Loucy (cell line): ENCODE data around the gene MAML3.

ENCODE experiments used
- H2AFZ ChIP-seq: fragments of 200-600 bp; sonication (generic); 2 replicates; pipeline ENCODE4 v1.6.0; 2016; ENCODE audit warnings: antibody characterized with exemption, mild to moderate bottlenecking, low read length, moderate library complexity
- H3F3A ChIP-seq: fragments of 200-600 bp; 2 replicates; pipeline ENCODE4 v1.6.0; 2016; ENCODE audit warnings: antibody characterized with exemption, low read depth, mild to moderate bottlenecking
- H3K27me3 ChIP-seq: fragments of 200-600 bp; sonication (generic); 2 replicates; pipeline ENCODE4 v1.6.1; 2014; ENCODE audit warnings: low read length, mild to moderate bottlenecking; ENCODE audit not compliant: insufficient read depth, poor library complexity, severe bottlenecking
- H3K36me3 ChIP-seq: fragments of 200-600 bp; sonication (generic); 2 replicates; pipeline ENCODE4 v1.6.1; 2016; ENCODE audit warnings: low read length; ENCODE audit not compliant: insufficient read depth
- H3K4me1 ChIP-seq: fragments of 200-600 bp; sonication (generic); 2 replicates; pipeline ENCODE4 v1.5.1; 2014; ENCODE audit warnings: low read length, mild to moderate bottlenecking; ENCODE audit not compliant: insufficient read depth, poor library complexity, severe bottlenecking
- H3K4me2 ChIP-seq: fragments of 200-600 bp; sonication (generic); 2 replicates; pipeline ENCODE4 v1.6.0; 2014; ENCODE audit warnings: antibody characterized with exemption, low read length, low read depth, mild to moderate bottlenecking; ENCODE audit not compliant: poor library complexity, severe bottlenecking
- H3K4me3 ChIP-seq: fragments of 200-600 bp; sonication (generic); 2 replicates; pipeline ENCODE4 v1.5.1; 2014; ENCODE audit warnings: low read length, mild to moderate bottlenecking, mixed read lengths; ENCODE audit not compliant: poor library complexity, severe bottlenecking
- H3K79me2 ChIP-seq: fragments of 200-600 bp; sonication (generic); 2 replicates; pipeline ENCODE4 v1.6.1; 2014; ENCODE audit warnings: low read length; ENCODE audit not compliant: insufficient read depth
- H3K9ac ChIP-seq: fragments of 200-600 bp; sonication (generic); 2 replicates; pipeline ENCODE4 v1.6.0; 2014; ENCODE audit warnings: mild to moderate bottlenecking, low read depth, low read length, moderate library complexity; ENCODE audit not compliant: poor library complexity, severe bottlenecking
- H3K9me2 ChIP-seq: fragments of 200-600 bp; sonication (generic); replicated peaks from 2 replicates; pipeline ENCODE4 v1.6.1; 2016; ENCODE audit warnings: low read depth, low read length, mixed read lengths
- H3K9me3 ChIP-seq: fragments of 200-600 bp; sonication (generic); 2 replicates; pipeline ENCODE4 v1.6.1; 2014; ENCODE audit warnings: mild to moderate bottlenecking, antibody characterized with exemption, low read length, low read depth; ENCODE audit not compliant: insufficient read depth
- H4K20me1 ChIP-seq: fragments of 200-600 bp; sonication (generic); 2 replicates; pipeline ENCODE4 v1.6.0; 2014; ENCODE audit warnings: antibody characterized with exemption, low read length, mild to moderate bottlenecking; ENCODE audit not compliant: insufficient read depth, poor library complexity, severe bottlenecking
- CTCF ChIP-seq: fragments of 200-600 bp; sonication (generic); conservative IDR thresholded peaks from 2 replicates; pipeline ENCODE4 v1.5.1; 2014; ENCODE audit warnings: mild to moderate bottlenecking, antibody characterized with exemption, low read length
- EZH2phosphoT487 ChIP-seq: fragments of 200-600 bp; IDR thresholded peaks from 2 replicates; pipeline ENCODE4 v1.6.1; 2018; ENCODE audit warnings: antibody characterized with exemption, mild to moderate bottlenecking, moderate library complexity, borderline replicate concordance

MAML3 gene

GRCh38 chr4:140076307-140076706 lies 77.7 kb downstream of the MAML3 start:
- Histone ChIP-seq H3K4me1 (peaks cover 64% of the 10 kb centered on the region), H4K20me1 (peaks cover 2% of the 10 kb centered on the region), H2AFZ (no peak overlapping the region), H3K79me2 (peaks cover 71% of the 10 kb centered on the region), H3K9me2 (no peaks in the 10 kb centered on the region), H3K4me2 (peak overlapping the region; percentile 86), H3K9ac (peak overlapping the region; percentile 58), H3K36me3 (no peaks in the 10 kb centered on the region), H3K9me3 (no peaks in the 10 kb centered on the region), H3F3A (peaks cover 7% of the 10 kb centered on the region), H3K4me3 (peak overlapping the region; percentile 44), H3K27me3 (no peaks in the 10 kb centered on the region)
- TF ChIP-seq EZH2phosphoT487: no peak
- TF ChIP-seq CTCF: no peak

GRCh38 chr4:140071806-140072205 lies 82.2 kb downstream of the MAML3 start:
- Histone ChIP-seq H3K9me3 (no peaks in the 10 kb centered on the region), H2AFZ (no peak overlapping the region), H3K4me3 (peak overlapping the region; percentile 45), H3K79me2 (peaks cover 65% of the 10 kb centered on the region), H3K4me1 (peaks cover 39% of the 10 kb centered on the region), H3K27me3 (no peaks in the 10 kb centered on the region), H3K36me3 (no peaks in the 10 kb centered on the region), H4K20me1 (peaks cover 8% of the 10 kb centered on the region), H3K4me2 (peak overlapping the region; percentile 68), H3F3A (peaks cover 7% of the 10 kb centered on the region), H3K9me2 (no peaks in the 10 kb centered on the region), H3K9ac (peak overlapping the region; percentile 40)
- TF ChIP-seq CTCF: no peak
- TF ChIP-seq EZH2phosphoT487: no peak

- H3K9me2 ChIP-seq: no peaks in the 10 kb centered on the region
- 0 out of 2 replicates have a peak, but pooled peaks cover 2% of the 10 kb centered on the region for H3F3A ChIP-seq
- H2AFZ ChIP-seq: no peak overlapping the region
- H3K27me3 ChIP-seq: no peaks in the 10 kb centered on the region
- H4K20me1 ChIP-seq: peaks cover 8% of the 10 kb centered on the region
- peaks cover 38% of the 10 kb centered on the region for H3K4me1 ChIP-seq
- peak overlapping the region; percentile 45 for H3K4me3 ChIP-seq
- no peak for TF ChIP-seq EZH2phosphoT487
- no peak for TF ChIP-seq CTCF
- no peaks in the 10 kb centered on the region for H3K36me3 ChIP-seq
- H3K4me2 ChIP-seq: peak overlapping the region; percentile 68
- H3K79me2 ChIP-seq: peaks cover 73% of the 10 kb centered on the region
- peak overlapping the region; percentile 40 for H3K9ac ChIP-seq
- no peaks in the 10 kb centered on the region for H3K9me3 ChIP-seq
Measured at GRCh38 chr4:140070973-140071372, 83.0 kb downstream of the MAML3 start.
